GM10266 (cell line): ENCODE data around the gene HDAC1.

Source experiments
- DNase-seq: peaks from one replicate; pipeline ENCODE4 v3.0.0; 2012; ENCODE audit errors: extremely low spot score
- TF ChIP-seq, protein P1 (sequence below): IDR thresholded peaks from 2 replicates; pipeline ENCODE4 v1.5.1; 2012; ENCODE audit warnings: mild to moderate bottlenecking, low read depth; ENCODE audit not compliant: control insufficient read depth, insufficient read depth; ENCODE audit errors: missing control alignments

Gene HDAC1

DNA sequence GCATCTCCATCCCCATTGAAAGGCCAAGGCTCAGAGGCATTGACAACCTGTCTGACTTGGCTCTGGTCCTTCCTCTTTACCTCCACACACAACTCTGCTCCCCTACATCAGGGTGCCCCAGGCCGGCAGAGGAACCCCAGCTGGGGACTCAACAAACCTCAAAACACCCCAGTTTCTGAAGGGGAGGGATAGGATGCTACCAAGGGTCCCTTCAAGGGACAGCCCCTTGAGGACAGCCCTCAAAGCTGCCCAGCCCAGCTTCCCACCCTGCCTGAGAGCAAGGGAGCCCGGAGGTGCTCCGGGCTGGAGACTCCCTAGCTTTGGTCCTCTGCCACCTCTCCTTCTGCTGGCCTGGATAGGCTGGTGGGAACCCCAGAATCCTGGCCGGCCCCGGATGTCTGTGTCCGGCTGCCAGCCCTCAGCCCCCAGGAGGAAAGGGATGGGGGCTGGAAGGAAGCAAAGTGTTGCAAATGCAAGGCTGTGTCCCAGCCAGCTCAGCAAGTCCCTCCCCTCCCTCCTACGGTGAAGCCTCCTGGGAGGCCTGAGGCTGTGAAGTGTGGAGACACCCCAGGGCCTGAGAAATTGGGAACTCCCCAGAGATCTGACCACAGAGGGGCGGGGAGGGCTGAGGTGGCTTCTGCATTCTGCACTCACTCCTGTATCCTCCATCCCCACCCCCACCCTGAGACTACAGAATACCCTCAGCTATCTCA, 45.2 kb downstream of the HDAC1 start:
- peak; percentile 86 for DNase-seq
- TF ChIP-seq, protein P1, sequence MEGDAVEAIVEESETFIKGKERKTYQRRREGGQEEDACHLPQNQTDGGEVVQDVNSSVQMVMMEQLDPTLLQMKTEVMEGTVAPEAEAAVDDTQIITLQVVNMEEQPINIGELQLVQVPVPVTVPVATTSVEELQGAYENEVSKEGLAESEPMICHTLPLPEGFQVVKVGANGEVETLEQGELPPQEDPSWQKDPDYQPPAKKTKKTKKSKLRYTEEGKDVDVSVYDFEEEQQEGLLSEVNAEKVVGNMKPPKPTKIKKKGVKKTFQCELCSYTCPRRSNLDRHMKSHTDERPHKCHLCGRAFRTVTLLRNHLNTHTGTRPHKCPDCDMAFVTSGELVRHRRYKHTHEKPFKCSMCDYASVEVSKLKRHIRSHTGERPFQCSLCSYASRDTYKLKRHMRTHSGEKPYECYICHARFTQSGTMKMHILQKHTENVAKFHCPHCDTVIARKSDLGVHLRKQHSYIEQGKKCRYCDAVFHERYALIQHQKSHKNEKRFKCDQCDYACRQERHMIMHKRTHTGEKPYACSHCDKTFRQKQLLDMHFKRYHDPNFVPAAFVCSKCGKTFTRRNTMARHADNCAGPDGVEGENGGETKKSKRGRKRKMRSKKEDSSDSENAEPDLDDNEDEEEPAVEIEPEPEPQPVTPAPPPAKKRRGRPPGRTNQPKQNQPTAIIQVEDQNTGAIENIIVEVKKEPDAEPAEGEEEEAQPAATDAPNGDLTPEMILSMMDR = no peak

DNA sequence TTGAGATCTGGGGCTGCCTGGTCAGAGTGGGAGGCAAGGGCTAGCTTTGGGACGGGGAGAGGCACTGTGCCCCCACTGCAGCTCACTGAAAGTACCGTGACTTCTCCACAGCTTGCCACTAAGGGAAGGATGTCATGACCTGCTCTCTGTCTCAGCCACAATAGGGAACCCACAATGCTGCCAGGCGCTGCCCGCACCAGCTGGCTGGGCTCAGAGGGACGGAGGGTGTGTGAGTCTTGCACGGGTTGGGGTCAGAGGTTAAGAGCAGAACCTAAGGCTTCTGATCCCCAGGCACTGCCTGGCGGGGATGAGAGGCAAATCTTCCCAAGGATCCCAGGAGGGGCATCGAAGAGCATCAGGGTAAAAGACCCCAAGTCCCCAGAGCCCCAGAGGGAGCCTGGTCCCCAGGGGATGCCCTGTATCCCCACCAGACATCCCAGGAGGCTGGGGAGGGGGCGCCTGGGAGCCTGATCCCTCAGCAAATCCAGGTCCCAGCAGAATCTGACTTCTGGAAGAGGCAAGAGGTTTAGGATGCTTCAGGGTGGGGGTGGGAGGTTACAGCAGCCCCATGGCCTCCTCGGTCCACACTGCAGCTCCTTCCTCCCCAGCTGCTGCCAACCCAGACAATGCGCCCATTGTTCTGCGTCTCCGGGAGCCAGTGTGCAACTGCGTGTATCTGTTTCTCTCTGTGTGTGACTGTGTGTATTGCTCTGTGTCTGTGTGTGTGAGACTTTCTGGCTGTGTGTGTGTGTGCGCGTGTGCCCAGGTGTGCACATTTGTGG, 46.2 kb downstream of the HDAC1 start:
- TF ChIP-seq, protein P1 = no peak
- DNase-seq = no peak

DNA sequence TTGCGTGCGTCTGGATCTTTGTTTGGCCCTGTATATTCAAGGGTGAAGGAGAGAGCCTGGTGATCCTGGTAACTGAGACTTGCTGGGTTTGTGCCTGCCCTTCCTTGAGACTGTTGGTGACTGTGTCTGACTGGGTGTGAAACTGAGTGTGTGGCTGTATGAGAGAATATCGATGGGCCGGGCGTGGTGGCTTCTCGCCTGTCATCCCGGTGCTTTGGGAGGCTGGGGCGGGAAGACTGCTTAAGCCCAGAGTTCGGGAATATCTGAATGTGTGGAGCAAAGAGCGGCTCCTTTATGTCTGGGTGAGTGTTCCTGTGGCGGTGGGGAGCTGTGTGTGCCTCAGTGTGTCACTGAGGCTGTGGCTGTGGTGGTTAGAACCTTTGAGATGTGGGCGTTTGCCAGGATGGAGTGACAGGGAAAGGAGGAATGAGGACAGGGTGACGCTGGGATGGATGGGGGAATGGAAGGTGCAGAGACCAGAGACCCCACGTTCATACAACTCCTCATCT, 46.8 kb downstream of the HDAC1 start:
- no peak for DNase-seq
- TF ChIP-seq, protein P1 = no peak

DNA sequence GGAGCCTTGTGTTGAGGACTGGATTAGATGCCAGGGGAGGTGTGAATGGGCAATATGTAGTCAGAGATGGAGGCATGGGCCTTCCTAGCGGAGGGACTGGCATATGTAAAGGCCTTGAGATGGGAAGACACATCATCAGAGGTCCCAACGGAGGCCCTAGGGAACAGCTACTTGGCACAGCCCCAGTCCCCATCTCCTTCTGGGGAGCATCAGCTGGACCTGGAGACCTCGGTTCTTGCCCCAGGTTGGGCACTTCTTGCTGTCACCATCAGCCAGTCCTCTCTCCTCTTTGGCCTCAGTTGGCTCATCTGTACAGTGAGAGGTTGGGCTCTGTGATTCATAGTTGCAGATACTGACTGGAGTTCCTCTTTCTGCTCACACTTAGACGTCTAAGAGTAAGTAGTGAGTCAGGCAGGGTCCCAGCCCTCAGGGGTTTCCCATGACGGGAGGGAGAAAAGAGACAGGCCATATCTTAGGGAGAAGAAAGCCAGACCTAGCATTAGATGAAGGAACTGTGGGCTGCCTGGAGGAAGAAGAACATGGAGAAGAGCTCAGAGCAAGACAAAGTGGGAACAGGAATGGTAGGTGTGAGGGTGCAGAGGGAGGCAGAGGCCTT, 47.6 kb downstream of the HDAC1 start:
- TF ChIP-seq, protein P1 = no peak
- DNase-seq = peak; percentile 67

DNA sequence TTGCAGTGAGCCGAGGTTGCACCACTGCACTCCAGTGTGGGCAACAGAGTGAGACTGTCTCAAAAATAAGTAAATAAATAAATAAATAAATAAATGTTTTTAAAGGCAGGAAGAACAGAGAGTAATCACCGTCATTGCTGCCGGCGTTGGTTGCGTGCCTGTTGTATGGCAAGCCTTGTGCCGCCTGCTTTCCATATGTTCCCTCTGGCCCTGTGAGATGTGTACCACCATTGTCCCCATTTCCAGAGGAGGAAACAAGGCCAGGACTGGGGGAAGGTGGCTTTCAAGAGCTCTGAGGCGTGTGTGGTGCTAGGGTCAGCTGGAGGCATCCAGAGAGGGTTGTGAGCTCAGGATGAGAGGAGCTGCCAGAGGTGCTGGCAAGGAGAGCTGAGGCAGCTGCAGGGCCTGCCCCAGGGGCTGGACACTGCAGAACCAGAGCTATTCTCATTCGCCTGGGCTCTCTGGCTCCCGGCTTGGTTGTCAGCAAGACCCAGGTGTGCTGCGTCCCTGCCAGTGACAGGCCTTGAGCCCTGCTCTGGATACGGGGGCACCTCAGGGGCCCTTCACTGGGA, 49.4 kb downstream of the HDAC1 start:
- TF ChIP-seq, protein P1 = no peak
- DNase-seq = no peak

DNA sequence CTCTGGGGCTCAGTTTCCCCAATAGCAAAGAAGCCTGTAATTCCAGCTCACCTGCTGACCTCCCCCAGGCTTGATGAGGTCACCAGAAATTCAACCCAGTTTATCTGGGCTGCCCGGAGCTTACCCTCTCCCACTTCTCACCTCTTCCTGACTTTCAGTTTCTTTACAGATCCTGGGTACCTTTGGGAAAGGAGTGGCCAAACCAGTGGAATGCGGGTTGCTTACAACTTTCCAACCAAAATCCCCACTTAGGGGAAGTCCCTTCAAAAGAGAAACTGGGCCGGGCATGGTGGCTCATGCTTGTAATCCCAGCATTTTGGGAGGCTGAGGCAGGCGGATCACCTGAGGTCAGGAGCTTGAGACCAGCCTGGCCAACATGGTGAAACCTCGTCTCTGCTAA, 50.1 kb downstream of the HDAC1 start:
- no peak for DNase-seq
- TF ChIP-seq, protein P1 = no peak
